OCI-LY1 (cell line): Measurements from ENCODE around the gene TES.

Experiments used
- H2AFZ ChIP-seq: fragments of 200-600 bp; sonication (generic), shearing (Covaris generic); 2 replicates; pipeline ENCODE4 v1.6.0; 2014; ENCODE audit warnings: antibody characterized with exemption, mild to moderate bottlenecking, low read length
- H3F3A ChIP-seq: fragments of 200-600 bp; sonication (generic), shearing (Covaris generic); 2 replicates; pipeline ENCODE4 v1.6.0; 2014; ENCODE audit warnings: mild to moderate bottlenecking, antibody characterized with exemption, low read length, moderate library complexity; ENCODE audit not compliant: insufficient read depth
- H3K27ac ChIP-seq: fragments of 200-600 bp; sonication (generic); 2 replicates; pipeline ENCODE4 v1.5.1; 2014; ENCODE audit warnings: low read length, mixed run types, mild to moderate bottlenecking, low read depth; ENCODE audit not compliant: poor library complexity, severe bottlenecking
- H3K27me3 ChIP-seq: fragments of 200-600 bp; sonication (generic); 2 replicates; pipeline ENCODE4 v1.6.0; 2014; ENCODE audit warnings: antibody characterized with exemption, mild to moderate bottlenecking, low read length, moderate library complexity; ENCODE audit not compliant: insufficient read depth
- H3K36me3 ChIP-seq: fragments of 200-600 bp; sonication (generic); 2 replicates; pipeline ENCODE4 v1.6.1; 2014; ENCODE audit warnings: mild to moderate bottlenecking, antibody characterized with exemption, low read length, moderate library complexity, mixed read lengths; ENCODE audit not compliant: insufficient read depth
- H3K4me1 ChIP-seq: fragments of 200-600 bp; sonication (generic); 2 replicates; pipeline ENCODE4 v1.5.1; 2014; ENCODE audit warnings: mild to moderate bottlenecking, low read length, moderate library complexity; ENCODE audit not compliant: insufficient read depth, severe bottlenecking
- H3K4me2 ChIP-seq: fragments of 200-600 bp; sonication (generic), shearing (Covaris generic); 2 replicates; pipeline ENCODE4 v1.6.1; 2014; ENCODE audit warnings: low read length
- H3K4me3 ChIP-seq: fragments of 200-600 bp; sonication (generic); 2 replicates; pipeline ENCODE4 v1.5.1; 2014; ENCODE audit warnings: low read length, low read depth, mild to moderate bottlenecking, mixed read lengths; ENCODE audit not compliant: poor library complexity, severe bottlenecking
- H3K79me2 ChIP-seq: fragments of 200-600 bp; shearing (Covaris generic); 2 replicates; pipeline ENCODE4 v1.6.1; 2016; ENCODE audit warnings: mixed run types, low read length, mixed read lengths; ENCODE audit not compliant: insufficient read depth
- H3K9ac ChIP-seq: fragments of 200-600 bp; sonication (generic), shearing (Covaris generic); 2 replicates; pipeline ENCODE4 v1.6.1; 2014; ENCODE audit warnings: mild to moderate bottlenecking, low read length, mixed read lengths
- H3K9me2 ChIP-seq: fragments of 200-600 bp; sonication (generic), shearing (Covaris generic); 2 replicates; pipeline ENCODE4 v1.6.1; 2014; ENCODE audit warnings: low read depth, mild to moderate bottlenecking, low read length, mixed read lengths
- H3K9me3 ChIP-seq: fragments of 200-600 bp; shearing (Covaris generic); 2 replicates; pipeline ENCODE4 v1.6.1; 2014; ENCODE audit warnings: low read length, mixed read lengths
- H4K20me1 ChIP-seq: fragments of 200-600 bp; sonication (generic), shearing (Covaris generic); 2 replicates; pipeline ENCODE4 v1.6.0; 2016; ENCODE audit warnings: mild to moderate bottlenecking, low read length; ENCODE audit not compliant: insufficient read depth
- CTCF ChIP-seq: fragments of 200-600 bp; sonication (generic), shearing (Covaris generic); IDR thresholded peaks from 2 replicates; pipeline ENCODE4 v1.5.1; 2017; ENCODE audit warnings: mild to moderate bottlenecking, antibody characterized with exemption, low read length, moderate library complexity, mixed read lengths
- EZH2 ChIP-seq: fragments of 200-600 bp; sonication (generic), shearing (Covaris generic); IDR thresholded peaks from 2 replicates; pipeline ENCODE4 v1.8.0; 2017; ENCODE audit warnings: borderline replicate concordance, mixed run types, mild to moderate bottlenecking, antibody characterized with exemption, low read length, moderate library complexity, mixed read lengths

TES gene

GRCh38 chr7:116216956-116217571 lies 6.7 kb downstream of the TES start:
- Histone ChIP-seq H3K4me3 (no peak overlapping the region), H3F3A (no peaks in the 10 kb centered on the region; the same call in 1 of the 2 replicates), H3K9me2 (no peaks in the 10 kb centered on the region), H3K27ac (no peak overlapping the region), H3K27me3 (no peaks in the 10 kb centered on the region), H3K36me3 (peaks cover 6% of the 10 kb centered on the region; the same call in 1 of the 2 replicates), H3K79me2 (peaks cover 100% of the 10 kb centered on the region), H3K9ac (no peak overlapping the region), H3K9me3 (no peaks in the 10 kb centered on the region; the same call in 1 of the 2 replicates), H3K4me1 (peaks cover 37% of the 10 kb centered on the region), H3K4me2 (no peak overlapping the region), H2AFZ (no peak overlapping the region), H4K20me1 (0 out of 2 replicates have a peak, but pooled peaks cover 4% of the 10 kb centered on the region)
- no peak for TF ChIP-seq CTCF
- no peak for TF ChIP-seq EZH2

- Histone ChIP-seq H3K9ac (no peak overlapping the region), H3F3A (no peaks in the 10 kb centered on the region; the same call in 1 of the 2 replicates), H3K9me2 (no peaks in the 10 kb centered on the region), H3K27ac (no peak overlapping the region), H2AFZ (no peak overlapping the region), H3K27me3 (no peaks in the 10 kb centered on the region), H3K4me1 (peaks cover 34% of the 10 kb centered on the region), H4K20me1 (0 out of 2 replicates have a peak, but pooled peaks cover 4% of the 10 kb centered on the region), H3K4me2 (no peak overlapping the region), H3K4me3 (no peak overlapping the region), H3K36me3 (peaks cover 6% of the 10 kb centered on the region; the same call in 1 of the 2 replicates), H3K79me2 (peaks cover 100% of the 10 kb centered on the region), H3K9me3 (no peaks in the 10 kb centered on the region; the same call in 1 of the 2 replicates)
- TF ChIP-seq EZH2 (no peak), CTCF (no peak)
Measured at GRCh38 chr7:116218051-116218645, 7.8 kb downstream of the TES start.

- no peak overlapping the region for H3K9ac ChIP-seq
- no peak overlapping the region for H3K4me3 ChIP-seq
- peaks cover 100% of the 10 kb centered on the region for H3K79me2 ChIP-seq
- no peaks in the 10 kb centered on the region for H3K27me3 ChIP-seq
- H3K4me2 ChIP-seq: no peak overlapping the region
- no peak for TF ChIP-seq CTCF
- no peak for TF ChIP-seq EZH2
- H4K20me1 ChIP-seq: 0 out of 2 replicates have a peak, but pooled peaks cover 4% of the 10 kb centered on the region
- H3K36me3 ChIP-seq: peaks cover 6% of the 10 kb centered on the region; the same call in 1 of the 2 replicates
- no peak overlapping the region for H3K27ac ChIP-seq
- no peaks in the 10 kb centered on the region; the same call in 1 of the 2 replicates for H3F3A ChIP-seq
- H3K4me1 ChIP-seq: peaks cover 34% of the 10 kb centered on the region
- H2AFZ ChIP-seq: no peak overlapping the region
- no peaks in the 10 kb centered on the region; the same call in 1 of the 2 replicates for H3K9me3 ChIP-seq
- no peaks in the 10 kb centered on the region for H3K9me2 ChIP-seq
Measured at GRCh38 chr7:116218747-116219146, 8.4 kb downstream of the TES start.
